GM13977 (cell line): Measurements from ENCODE around the gene SCYL2.

ENCODE experiments used
- DNase-seq: peaks from one replicate; pipeline ENCODE4 v3.0.0; 2012; ENCODE audit warnings: low spot score
- CTCF ChIP-seq: IDR thresholded peaks from 2 replicates; pipeline ENCODE4 v1.5.1; 2012; ENCODE audit warnings: mild to moderate bottlenecking, control low read depth; ENCODE audit not compliant: insufficient read depth; ENCODE audit errors: extremely low read depth, missing control alignments
- in situ Hi-C: fragments of 300-500 bp; cut with MboI; formaldehyde crosslinking; loops from one replicate; pipeline ENCODE4 v1.12.0; 2022; ENCODE audit warnings: low sequenced_read_pairs, low pct_unique_long_range_greater_than_20kb, mixed read lengths, inconsistent platforms; ENCODE audit not compliant: unreplicated experiment

Gene SCYL2

GRCh38 chr12:100247765-100248164, 19.2 kb upstream of the SCYL2 start:
- in situ Hi-C loops, result loop anchor here (25.0 kb wide), 2 partner anchors 315 to 490 kb away; partner anchors contain the start of gene GAS2L3
- DNase-seq, result no peak
- no peak for TF ChIP-seq CTCF

GRCh38 chr12:100248886-100249285, 18.1 kb upstream of the SCYL2 start:
- in situ Hi-C loops, result loop anchor here (25.0 kb wide), 2 partner anchors 313 to 488 kb away; partner anchors contain the start of gene GAS2L3
- DNase-seq, result no peak

GRCh38 chr12:100249941-100250340, 17.0 kb upstream of the SCYL2 start:
- in situ Hi-C loops, result loop anchor here (25.0 kb wide), 2 partner anchors 312 to 487 kb away; partner anchors contain the start of gene GAS2L3
- no peak for TF ChIP-seq CTCF
- DNase-seq, result no peak

More at GRCh38 chr12:100248886-100249285, 18.1 kb upstream of the SCYL2 start:
- no peak for TF ChIP-seq CTCF

- DNase-seq, result no peak
- in situ Hi-C loops, result no loop called here
Measured at GRCh38 chr12:100251917-100252316, 15.1 kb upstream of the SCYL2 start.

GRCh38 chr12:100253437-100253836, 13.5 kb upstream of the SCYL2 start:
- in situ Hi-C loops, result no loop called here
- TF ChIP-seq CTCF, result no peak
- no peak for DNase-seq

More at GRCh38 chr12:100251917-100252316, 15.1 kb upstream of the SCYL2 start:
- TF ChIP-seq CTCF, result no peak

- in situ Hi-C loops, result no loop called here
- DNase-seq, result no peak
- no peak for TF ChIP-seq CTCF
Measured at GRCh38 chr12:100254876-100255275, 12.1 kb upstream of the SCYL2 start.
